ENCODE measurements around the gene FLRT1.

The FLRT1 gene

GRCh38 chr11:64007160-64007628 lies 28.5 kb upstream of the FLRT1 start:
- DNase-seq (ENCODE audit: low spot score): no peak

- no peak for DNase-seq (ENCODE audit: low spot score)
Measured at GRCh38 chr11:64007629-64008282, 28.0 kb upstream of the FLRT1 start.

- DNase-seq (ENCODE audit: low spot score): no peak
Measured at GRCh38 chr11:64008283-64008913, 27.3 kb upstream of the FLRT1 start.

GRCh38 chr11:64008914-64009633 lies 26.7 kb upstream of the FLRT1 start:
- DNase-seq (ENCODE audit: low spot score): no peak

- DNase-seq (ENCODE audit: low spot score): no peak
Measured at GRCh38 chr11:64009710-64010109, 26.0 kb upstream of the FLRT1 start.

GRCh38 chr11:64010783-64011182 lies 24.9 kb upstream of the FLRT1 start:
- no peak for DNase-seq (ENCODE audit: low spot score)

- no peak for DNase-seq (ENCODE audit: low spot score)
Measured at GRCh38 chr11:64011371-64011770, 24.4 kb upstream of the FLRT1 start.

GRCh38 chr11:64013141-64013896 lies 22.4 kb upstream of the FLRT1 start:
- DNase-seq (ENCODE audit: low spot score): no peak

GRCh38 chr11:64014356-64014755 lies 21.4 kb upstream of the FLRT1 start:
- no peak for DNase-seq (ENCODE audit: low spot score)

- no peak for DNase-seq (ENCODE audit: low spot score)
Measured at GRCh38 chr11:64015510-64015909, 20.2 kb upstream of the FLRT1 start.

GRCh38 chr11:64015935-64016845 lies 19.5 kb upstream of the FLRT1 start:
- DNase-seq (ENCODE audit: low spot score): no peak

GRCh38 chr11:64017945-64018224 lies 17.8 kb upstream of the FLRT1 start:
- DNase-seq (ENCODE audit: low spot score): no peak

GRCh38 chr11:64018310-64018709 lies 17.4 kb upstream of the FLRT1 start:
- DNase-seq (ENCODE audit: low spot score): no peak

- DNase-seq (ENCODE audit: low spot score): no peak
Measured at GRCh38 chr11:64019106-64020037, 16.4 kb upstream of the FLRT1 start.

GRCh38 chr11:64020976-64021756 lies 14.6 kb upstream of the FLRT1 start:
- DNase-seq (ENCODE audit: low spot score): no peak

GRCh38 chr11:64021757-64022093 lies 14.0 kb upstream of the FLRT1 start:
- DNase-seq (ENCODE audit: low spot score): no peak

GRCh38 chr11:64022125-64022784 lies 13.5 kb upstream of the FLRT1 start:
- DNase-seq (ENCODE audit: low spot score): no peak

GRCh38 chr11:64023712-64024710 lies 11.7 kb upstream of the FLRT1 start:
- DNase-seq (ENCODE audit: low spot score): no peak

Data from LoVo (cell line).